GM21367 (cell line): ENCODE results near the gene BST1.
"Not testable (repeated sequence)": the region's sequence is repeated elsewhere in the genome, so short reads cannot be mapped to it uniquely, and the experiment has no call there.

Source experiments
- ATAC-seq: cut with Tn5 transposase; IDR thresholded peaks from one replicate; pipeline ENCODE4 v1.9.1; 2021; ENCODE audit not compliant: unreplicated experiment

BST1 gene

GRCh38 chr4:15742083-15742582 lies 39.3 kb downstream of the BST1 start:
- ATAC-seq: no peak

- ATAC-seq: no peak
These were observed 39.8 kb downstream of the BST1 start for GRCh38 chr4:15742637-15743036.

GRCh38 chr4:15744016-15744545 lies 41.2 kb downstream of the BST1 start:
- ATAC-seq: no peak

DNA sequence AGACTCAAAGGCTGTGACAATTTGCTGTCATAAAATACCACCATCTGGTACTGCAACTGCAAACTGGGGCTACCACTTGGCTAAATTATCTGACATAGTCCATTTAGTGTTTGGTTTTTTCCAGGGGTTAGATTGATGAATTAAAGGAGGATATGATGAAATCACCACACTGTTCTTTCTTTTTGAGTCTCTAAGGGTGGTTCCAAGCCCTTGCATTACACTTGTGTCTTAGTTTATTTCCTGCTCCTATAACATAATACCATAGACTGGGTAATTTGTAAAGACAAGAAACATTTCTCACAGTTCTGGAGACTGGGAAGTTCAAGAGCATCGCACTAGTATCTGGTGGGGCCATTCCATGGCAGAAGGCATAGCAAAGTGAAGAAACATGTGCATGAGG lies 43.2 kb downstream of the BST1 start:
- ATAC-seq: no peak

- ATAC-seq: no peak
These were observed 46.1 kb downstream of the BST1 start for GRCh38 chr4:15749001-15749400.

DNA sequence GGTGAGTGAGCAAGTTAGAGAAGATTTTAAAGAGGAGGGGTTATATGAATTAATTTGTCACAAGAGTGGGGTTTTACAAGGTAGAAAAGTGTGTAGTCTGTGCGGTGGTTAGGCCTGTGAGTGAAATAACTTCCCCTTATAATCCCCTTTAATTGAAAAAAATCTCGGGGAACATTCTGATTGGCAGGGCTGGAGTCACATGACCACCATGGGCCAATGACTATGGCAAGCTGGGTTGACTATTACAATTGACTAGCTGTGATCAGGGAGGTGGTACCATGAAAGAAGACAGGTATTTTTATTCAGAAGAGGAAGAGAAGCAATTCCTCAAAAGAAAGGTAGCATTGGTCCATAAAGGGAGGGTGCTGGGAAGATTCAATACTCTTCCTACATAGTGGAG lies 48.3 kb downstream of the BST1 start:
- ATAC-seq: no peak

DNA sequence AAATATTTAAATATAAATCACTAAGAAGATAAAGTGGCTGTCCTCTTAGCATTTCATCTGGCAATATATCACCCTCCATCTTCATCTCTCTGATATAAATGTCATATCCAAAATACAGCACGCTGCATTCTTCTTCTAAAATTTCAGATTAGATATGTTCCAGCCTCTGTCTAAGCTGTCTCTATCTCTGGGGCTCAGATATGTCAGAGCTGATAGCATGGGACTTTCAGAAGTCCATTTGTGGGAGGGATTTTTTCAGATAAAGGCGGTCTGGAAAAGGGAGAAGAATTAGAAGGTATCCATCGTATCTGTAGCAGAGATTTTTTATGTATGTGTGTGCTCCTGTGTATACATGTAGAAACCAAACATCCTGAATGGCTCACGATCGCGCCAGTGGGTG lies 50.2 kb downstream of the BST1 start:
- no peak for ATAC-seq

DNA sequence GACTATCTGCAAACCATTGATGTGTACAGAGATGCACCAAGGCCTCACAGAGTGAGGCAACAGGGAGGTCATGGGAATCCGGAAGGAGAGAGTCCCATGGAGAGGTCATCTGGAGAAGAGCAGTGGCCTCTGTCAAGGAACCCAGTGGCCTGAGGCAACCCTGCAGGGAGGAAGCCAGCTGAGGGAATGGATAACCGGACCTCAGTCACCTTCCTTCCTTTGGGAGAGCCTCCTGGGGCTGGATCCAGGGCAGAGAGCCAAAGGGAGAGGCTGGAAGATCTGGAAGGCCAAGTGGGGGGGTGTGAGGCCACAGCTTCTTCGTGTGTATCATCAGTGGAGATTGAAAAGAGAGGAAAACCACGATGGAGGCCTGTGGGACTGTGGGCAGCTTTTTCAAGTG lies 50.9 kb downstream of the BST1 start:
- ATAC-seq: no peak

- ATAC-seq: no peak
These were observed 51.5 kb downstream of the BST1 start for GRCh38 chr4:15754323-15754722.

DNA sequence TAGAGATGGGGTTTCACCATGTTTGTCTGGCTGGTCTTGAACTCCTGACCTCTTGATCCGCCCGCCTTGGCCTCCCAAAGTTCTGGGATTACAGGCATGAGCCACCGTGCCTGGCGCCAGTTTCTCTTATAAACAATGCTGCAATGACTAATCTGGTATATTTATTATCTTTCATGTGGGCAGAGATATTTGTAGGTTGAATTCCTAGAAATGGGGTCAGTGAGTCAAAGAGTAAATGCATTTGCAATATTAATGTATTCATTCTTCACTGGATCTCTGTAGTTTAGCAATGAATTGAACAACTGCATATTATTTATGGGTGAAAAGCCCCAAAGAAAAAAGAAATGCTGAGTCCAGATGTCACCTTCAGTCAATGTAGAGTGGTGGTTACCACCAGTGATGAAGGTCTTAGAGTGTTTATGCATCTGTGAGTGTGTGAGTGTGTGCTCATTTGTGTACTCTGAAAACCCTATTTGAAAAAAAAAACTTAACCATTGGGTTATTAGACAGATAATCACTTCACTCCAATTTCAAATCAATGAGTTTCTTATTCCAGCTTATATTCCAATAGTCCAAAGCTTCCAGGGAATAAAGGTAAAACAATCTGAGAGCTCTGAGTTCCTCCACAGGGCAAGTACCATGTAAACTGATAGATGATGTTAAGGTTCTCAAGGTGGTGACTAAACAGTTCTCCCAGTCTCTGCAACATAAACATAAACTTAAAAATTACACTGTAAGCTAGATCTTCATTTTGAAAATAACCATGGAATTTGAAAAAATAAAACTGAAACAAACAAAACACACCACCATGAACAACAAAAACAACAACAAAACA lies 52.7 kb downstream of the BST1 start:
- ATAC-seq: peak; percentile 33

- peak; percentile 87 for ATAC-seq
These were observed 53.5 kb downstream of the BST1 start for GRCh38 chr4:15756361-15756861.

DNA sequence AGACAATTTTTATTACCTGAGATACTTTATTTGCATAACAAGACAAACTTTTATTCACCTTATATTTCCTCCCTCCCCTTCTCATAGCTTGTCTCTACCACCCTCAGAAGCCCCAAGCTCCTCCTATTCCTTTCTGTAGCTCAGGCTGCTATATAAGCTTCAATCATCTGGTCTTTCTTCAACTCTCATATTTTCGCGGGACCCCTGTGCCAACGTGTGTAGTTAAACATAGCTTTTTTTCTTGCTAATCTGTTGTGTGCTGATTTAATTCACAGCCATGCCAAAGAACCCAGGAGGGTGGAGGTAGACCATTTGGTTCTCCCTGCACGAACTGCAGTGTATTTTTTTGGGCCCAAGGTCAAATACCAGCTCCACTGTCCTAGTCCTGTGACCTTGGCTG lies 54.2 kb downstream of the BST1 start:
- ATAC-seq: no peak

GRCh38 chr4:15758294-15758693 lies 55.4 kb downstream of the BST1 start:
- no peak for ATAC-seq

GRCh38 chr4:15762460-15762859 lies 59.6 kb downstream of the BST1 start:
- ATAC-seq: not testable (repeated sequence)

DNA sequence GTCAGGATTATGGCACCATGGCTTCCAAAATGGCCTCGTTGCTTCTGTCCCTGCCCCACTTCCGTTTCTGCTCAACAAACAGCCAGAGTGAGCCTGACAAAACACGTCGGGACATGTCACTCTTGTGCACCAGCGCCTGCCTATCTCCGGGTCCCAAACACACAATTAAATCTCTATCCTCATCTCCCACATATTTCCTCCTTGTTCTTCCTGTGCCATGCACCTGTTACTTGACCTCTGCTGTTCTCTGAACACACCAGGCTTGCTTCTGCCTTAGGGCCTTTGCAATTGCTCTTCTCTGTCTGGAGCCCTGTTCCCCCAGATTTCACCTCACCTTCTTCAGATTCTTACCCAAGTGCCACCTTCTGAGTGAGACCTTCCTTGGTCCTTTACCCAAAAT lies 62.5 kb downstream of the BST1 start:
- ATAC-seq: no peak

GRCh38 chr4:15765910-15766697 lies 63.2 kb downstream of the BST1 start:
- no peak for ATAC-seq

DNA sequence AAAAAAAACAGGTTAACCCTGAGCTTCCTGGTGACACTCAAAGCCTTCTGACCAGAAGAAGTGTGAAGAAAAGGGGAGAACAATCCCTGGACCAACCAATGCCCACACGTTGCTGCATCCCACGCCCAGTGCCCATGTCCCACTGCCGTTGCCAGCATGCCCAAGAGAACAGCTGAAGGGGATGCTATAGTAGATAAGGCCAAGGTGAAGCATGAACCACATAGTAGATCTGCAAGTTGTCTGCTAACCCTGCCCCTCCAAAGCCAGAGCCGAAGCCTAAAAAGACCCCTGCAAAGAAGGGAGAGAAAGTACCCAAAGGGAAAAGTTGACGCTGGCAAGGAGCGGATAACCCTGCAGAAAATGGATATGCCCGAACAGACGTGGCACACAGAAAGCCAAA lies 64.0 kb downstream of the BST1 start:
- no peak for ATAC-seq

DNA sequence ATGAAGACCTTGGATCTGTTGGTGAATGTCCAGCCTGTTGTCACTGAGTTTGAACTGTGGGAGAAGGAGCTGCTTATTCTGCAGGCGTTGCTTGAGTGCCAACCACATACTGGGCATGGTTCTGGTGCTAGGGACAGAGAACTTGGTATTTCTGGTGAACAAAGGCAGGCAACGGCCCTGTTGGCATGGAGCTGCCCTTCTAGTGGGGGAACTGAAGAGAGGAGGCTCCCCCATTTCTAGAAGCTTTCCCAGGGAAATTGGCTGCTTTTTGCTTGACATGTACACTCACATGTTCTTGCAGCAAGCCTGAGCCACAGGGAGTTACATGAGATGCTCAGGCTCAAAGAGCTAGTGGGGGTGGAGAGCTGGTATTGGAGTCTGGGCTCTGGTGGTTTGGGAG lies 66.3 kb downstream of the BST1 start:
- ATAC-seq: no peak

DNA sequence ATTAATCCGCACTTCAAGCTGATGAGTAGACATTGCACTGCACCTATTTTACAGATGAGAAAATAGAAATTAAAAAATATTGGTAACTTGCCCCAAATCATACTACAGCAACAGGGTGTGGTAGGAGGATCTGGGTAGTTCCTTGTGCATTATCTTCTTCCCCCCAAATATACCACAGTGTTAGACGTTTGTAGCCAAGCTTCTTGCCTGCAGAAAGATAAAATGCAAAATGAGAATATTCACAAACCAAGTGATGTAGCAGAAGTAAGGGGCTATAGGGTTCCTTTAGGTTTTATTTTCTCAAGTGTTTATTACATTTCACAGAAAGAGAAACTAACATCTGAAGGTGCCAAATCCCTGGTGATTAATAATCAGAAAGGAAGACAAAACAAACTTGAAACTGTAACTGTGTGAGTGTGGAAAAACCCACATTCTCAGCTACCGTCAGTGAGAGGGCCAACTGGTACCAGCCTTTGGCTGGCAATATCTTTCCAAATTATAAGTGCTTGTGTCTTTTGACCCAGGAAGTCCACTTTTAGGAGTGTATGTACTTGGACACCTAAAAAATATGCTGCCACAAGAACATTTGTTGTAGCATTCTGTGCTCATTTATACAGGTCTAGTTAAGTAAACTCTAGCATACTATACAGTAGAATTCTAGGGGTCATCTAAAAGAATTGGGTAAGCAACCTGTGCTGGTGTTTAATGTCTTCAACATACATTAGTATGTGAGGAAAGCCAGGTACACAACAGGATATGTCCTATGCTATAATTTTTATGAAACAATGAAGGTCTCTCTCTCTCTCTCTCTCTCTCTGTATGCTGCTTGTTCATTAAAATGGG lies 68.6 kb downstream of the BST1 start:
- peak; percentile 82 for ATAC-seq

DNA sequence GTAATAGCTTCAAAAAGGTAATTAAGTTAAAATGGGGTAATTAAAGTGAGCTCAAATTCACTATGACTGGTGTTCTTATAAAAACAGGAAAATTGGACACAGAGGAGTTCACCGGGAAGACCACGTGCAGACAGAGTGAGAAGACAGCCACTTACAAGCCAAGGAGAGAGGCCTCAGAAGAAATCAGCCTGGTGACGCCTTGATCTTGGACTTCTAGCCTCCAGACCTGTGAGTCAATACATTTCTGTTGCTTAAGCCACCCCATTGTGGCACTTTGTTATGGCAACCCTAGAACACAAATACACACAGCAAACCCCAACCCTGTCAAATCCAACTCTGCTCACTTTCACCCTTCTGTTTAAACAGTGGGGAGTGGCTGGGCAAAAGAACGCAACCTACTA lies 71.2 kb downstream of the BST1 start:
- no peak for ATAC-seq
